H9 (cell line): Measurements from ENCODE around the gene STX3. TPM values are rescaled to one million over a fixed set of nuclear protein-coding genes. Genes with fewer than 3 reads are reported as not detected.

ENCODE experiments used
- DNase-seq: peaks from one replicate; pipeline ENCODE4 v3.0.0-alpha.2; 2017
- H2AFZ ChIP-seq: one replicate; pipeline ENCODE4 v1.6.1; 2013; ENCODE audit warnings: mild to moderate bottlenecking, low read length, control low read depth, moderate library complexity
- H2AK5ac ChIP-seq: 2 replicates; pipeline ENCODE4 v1.6.1; 2013; ENCODE audit warnings: low read length, control low read depth, mixed read lengths; ENCODE audit not compliant: insufficient read length
- H2BK120ac ChIP-seq: one replicate; pipeline ENCODE4 v1.6.1; 2013; ENCODE audit warnings: low read depth, mild to moderate bottlenecking, low read length, control low read depth, inconsistent platforms; ENCODE audit not compliant: poor library complexity, severe bottlenecking
- H2BK12ac ChIP-seq: 2 replicates; pipeline ENCODE4 v1.6.1; 2013; ENCODE audit warnings: low read length, control low read depth, mixed read lengths, low read depth; ENCODE audit not compliant: insufficient read length
- H2BK15ac ChIP-seq: 2 replicates; pipeline ENCODE4 v1.6.1; 2013; ENCODE audit warnings: low read depth, low read length, control low read depth
- H2BK20ac ChIP-seq: one replicate; pipeline ENCODE4 v1.6.1; 2013; ENCODE audit warnings: low read depth, mild to moderate bottlenecking, low read length, control low read depth, inconsistent platforms; ENCODE audit not compliant: poor library complexity, severe bottlenecking
- H2BK5ac ChIP-seq: 2 replicates; pipeline ENCODE4 v1.6.1; 2013; ENCODE audit warnings: low read length, control low read depth, mixed read lengths; ENCODE audit not compliant: insufficient read length
- H3K14ac ChIP-seq: 2 replicates; pipeline ENCODE4 v1.6.1; 2013; ENCODE audit warnings: low read length, control low read depth; ENCODE audit not compliant: insufficient read depth
- H3K18ac ChIP-seq: 2 replicates; pipeline ENCODE4 v1.6.1; 2013; ENCODE audit warnings: low read depth, mild to moderate bottlenecking, mixed read lengths, low read length, control low read depth; ENCODE audit not compliant: insufficient read length
- H3K23ac ChIP-seq: 2 replicates; pipeline ENCODE4 v1.6.1; 2013; ENCODE audit warnings: low read length, control low read depth, mixed read lengths, low read depth; ENCODE audit not compliant: insufficient read length
- H3K23me2 ChIP-seq: 2 replicates; pipeline ENCODE4 v1.6.1; 2013; ENCODE audit warnings: low read depth, mild to moderate bottlenecking, mixed read lengths, low read length, control low read depth; ENCODE audit not compliant: insufficient read length, poor library complexity, severe bottlenecking
- H3K27ac ChIP-seq: 2 replicates; pipeline ENCODE4 v1.5.1; 2013; ENCODE audit warnings: low read length, control low read depth, mixed read lengths, low read depth; ENCODE audit not compliant: insufficient read length
- H3K27me3 ChIP-seq: 2 replicates; pipeline ENCODE4 v1.6.1; 2013; ENCODE audit warnings: low read length, control low read depth, inconsistent platforms; ENCODE audit not compliant: insufficient read depth
- H3K4ac ChIP-seq: 2 replicates; pipeline ENCODE4 v1.6.1; 2013; ENCODE audit warnings: low read depth, mild to moderate bottlenecking, control low read depth, inconsistent platforms, low read length, moderate library complexity
- H3K4me1 ChIP-seq: 2 replicates; pipeline ENCODE4 v1.6.1; 2013; ENCODE audit warnings: low read length, control low read depth, inconsistent platforms; ENCODE audit not compliant: insufficient read depth
- H3K4me2 ChIP-seq: 2 replicates; pipeline ENCODE4 v1.6.1; 2013; ENCODE audit warnings: low read length, control low read depth, mixed read lengths; ENCODE audit not compliant: insufficient read length, insufficient read depth
- H3K56ac ChIP-seq: 2 replicates; pipeline ENCODE4 v1.6.1; 2013; ENCODE audit warnings: low read depth, mild to moderate bottlenecking, mixed read lengths, low read length, control low read depth; ENCODE audit not compliant: insufficient read length
- H3K79me1 ChIP-seq: 2 replicates; pipeline ENCODE4 v1.6.1; 2013; ENCODE audit warnings: low read depth, mild to moderate bottlenecking, moderate library complexity, low read length, control low read depth, inconsistent platforms; ENCODE audit not compliant: insufficient read depth, poor library complexity, severe bottlenecking
- H3K79me2 ChIP-seq: 2 replicates; pipeline ENCODE4 v1.6.1; 2013; ENCODE audit warnings: low read length, control low read depth, inconsistent platforms; ENCODE audit not compliant: insufficient read depth
- H3K9ac ChIP-seq: 2 replicates; pipeline ENCODE4 v1.6.1; 2013; ENCODE audit warnings: low read length, control low read depth, mixed read lengths; ENCODE audit not compliant: insufficient read length; ENCODE audit errors: extremely low read depth
- H3K9me3 ChIP-seq: one replicate; pipeline ENCODE4 v1.6.1; 2013; ENCODE audit warnings: low read depth, low read length, inconsistent platforms; ENCODE audit not compliant: control insufficient read depth
- H3T11ph ChIP-seq: one replicate; pipeline ENCODE4 v1.6.1; 2013; ENCODE audit warnings: mild to moderate bottlenecking, low read length, control low read depth, inconsistent platforms
- H4K20me1 ChIP-seq: one replicate; pipeline ENCODE4 v1.6.1; 2013; ENCODE audit not compliant: control insufficient read depth, insufficient read length, insufficient read depth
- H4K5ac ChIP-seq: 2 replicates; pipeline ENCODE4 v1.6.1; 2013; ENCODE audit warnings: low read depth, mild to moderate bottlenecking, mixed read lengths, low read length, control low read depth; ENCODE audit not compliant: insufficient read length
- H4K8ac ChIP-seq: replicated peaks from 2 replicates; pipeline ENCODE4 v1.6.1; 2013; ENCODE audit warnings: low read length, control low read depth, mixed read lengths, low read depth; ENCODE audit not compliant: insufficient read length
- H4K91ac ChIP-seq: 2 replicates; pipeline ENCODE4 v1.6.1; 2013; ENCODE audit warnings: low read depth, mild to moderate bottlenecking, moderate library complexity, mixed read lengths, low read length, control low read depth; ENCODE audit not compliant: insufficient read length
- H3K27ac Mint-ChIP-seq, 3 experiments: 2 replicates in 2 of 3; 3 replicates in 1 of 3; pipeline ENCODE4 v1.8.0; 2020 to 2021; ENCODE audit warnings: mixed read lengths in 3 of 3, mild to moderate bottlenecking in 1 of 3, moderate library complexity in 1 of 3
- H3K27me3 Mint-ChIP-seq: 2 replicates; pipeline ENCODE4 v1.8.0; 2021; ENCODE audit warnings: low read depth, mild to moderate bottlenecking, moderate library complexity, mixed read lengths
- H3K36me3 Mint-ChIP-seq, 3 experiments: 2 replicates in 2 of 3; 3 replicates in 1 of 3; pipeline ENCODE4 v1.8.0; 2020 to 2021; ENCODE audit warnings: low read depth in 3 of 3, mixed read lengths in 3 of 3; ENCODE audit not compliant: insufficient read depth in 1 of 3
- H3K4me1 Mint-ChIP-seq, 2 experiments: 2 replicates each; pipeline ENCODE4 v1.8.0; 2020; ENCODE audit warnings: mixed read lengths in 2 of 2
- H3K4me3 Mint-ChIP-seq, 2 experiments: 2 replicates in 1 of 2; 3 replicates in 1 of 2; pipeline ENCODE4 v1.8.0; 2020 to 2021; ENCODE audit warnings: mild to moderate bottlenecking in 2 of 2, mixed read lengths in 2 of 2, moderate library complexity in 1 of 2
- H3K9me3 Mint-ChIP-seq, 2 experiments: 2 replicates in 1 of 2; 3 replicates in 1 of 2; pipeline ENCODE4 v1.8.0; 2020; ENCODE audit warnings: mild to moderate bottlenecking in 2 of 2, mixed read lengths in 2 of 2, moderate library complexity in 1 of 2
- CTCF ChIP-seq: fragments of 200-600 bp; sonication (generic); conservative IDR thresholded peaks from 3 replicates; pipeline ENCODE4 v1.8.0; 2021; ENCODE audit warnings: antibody characterized with exemption, mild to moderate bottlenecking
- WGBS: extraction: QIAGEN DNeasy Blood & Tissue Kit; methylation state at CpG from one replicate; pipeline ENCODE4 v1.1.7; 2013; ENCODE audit warnings: missing lambda C conversion rate, low lambda C conversion rate, mixed read lengths; ENCODE audit not compliant: insufficient read length; ENCODE audit errors: extremely low coverage; 5-methylcytosine and 5-hydroxymethylcytosine counted together
- total RNA-seq: library from RNA; stranded (reverse); gene quantifications from 2 replicates; pipeline ENCODE4 v1.2.1, GENCODE V29; 2021

Gene STX3
- total RNA-seq, 1 experiment from 2014 or later, result 41.0 TPM

DNA sequence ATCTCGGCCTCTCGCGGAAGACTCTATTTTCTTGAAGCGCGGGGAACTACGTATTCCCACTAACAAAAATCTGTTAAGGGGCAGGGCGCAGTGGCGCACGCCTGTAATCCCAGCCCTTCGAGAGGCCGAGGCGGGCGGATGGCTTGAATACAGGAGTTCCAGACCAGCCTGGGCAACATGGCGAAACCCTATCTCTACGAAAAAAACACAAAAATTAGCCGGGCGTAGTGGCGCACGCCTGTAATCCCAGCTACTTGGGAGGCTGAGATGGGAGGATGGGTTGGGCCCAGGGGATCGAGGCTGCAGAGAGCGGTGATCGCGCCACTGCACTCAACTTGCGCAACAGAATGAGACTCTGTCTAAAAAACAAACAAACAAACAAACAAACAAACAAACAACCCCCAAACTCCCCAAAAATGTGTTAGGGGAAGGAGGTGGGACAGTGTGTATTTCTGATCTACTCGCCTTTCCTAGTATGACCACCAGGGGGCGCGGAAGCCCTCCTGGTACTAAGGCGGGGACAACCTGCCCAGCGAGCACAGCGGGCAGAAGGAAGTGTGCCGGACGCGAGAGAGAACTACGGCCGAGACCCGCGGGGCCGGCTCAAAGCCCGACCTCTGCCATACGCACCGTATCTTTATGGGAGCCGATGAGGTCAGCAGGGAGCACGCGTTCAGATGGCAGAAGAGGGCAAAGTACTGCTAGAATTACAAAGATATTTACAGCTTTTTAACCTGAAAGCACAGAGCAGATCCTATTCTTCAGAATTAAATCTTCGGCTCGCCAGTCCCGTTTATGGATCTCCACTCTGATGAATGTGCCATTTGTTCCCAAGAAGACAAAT, 1.3 kb upstream of the STX3 start:
- no peak overlapping the region for H2BK5ac ChIP-seq
- H3K9ac ChIP-seq, result no peak overlapping the region
- no peak overlapping the region for H2AFZ ChIP-seq
- H4K91ac ChIP-seq, result no peak overlapping the region
- H3K27me3 ChIP-seq, result no peaks in the 10 kb centered on the region
- Mint-ChIP-seq H3K27me3 (peaks cover 5% of the 10 kb centered on the region), H3K36me3 (peaks cover 2 to 13% (median 7%) of the 10 kb centered on the region in 3 experiments; a peak in 5 of 7 replicates), H3K4me3 (peak overlapping the region; percentile 96 to 98), H3K9me3 (no peaks in the 10 kb centered on the region; a peak in 1 of 5 replicates), H3K4me1 (peaks cover 31 to 32% of the 10 kb centered on the region in 2 experiments), H3K27ac (no peak overlapping the region; a peak in 1 of 7 replicates)
- H2AK5ac ChIP-seq, result no peak overlapping the region
- no peak overlapping the region for H2BK120ac ChIP-seq
- H3K79me1 ChIP-seq, result peaks cover 8% of the 10 kb centered on the region
- H4K20me1 ChIP-seq, result no peaks in the 10 kb centered on the region
- H3K14ac ChIP-seq, result no peak overlapping the region
- H3K9me3 ChIP-seq, result no peaks in the 10 kb centered on the region
- no peak overlapping the region for H2BK12ac ChIP-seq
- no peak overlapping the region for H3K18ac ChIP-seq
- H4K5ac ChIP-seq, result no peak overlapping the region
- H3K4ac ChIP-seq, result no peak overlapping the region
- H3K27ac ChIP-seq, result no peak overlapping the region
- H3K23ac ChIP-seq, result no peak overlapping the region
- H2BK15ac ChIP-seq, result no peak overlapping the region
- DNase-seq, result peak; percentile 80
- no peak overlapping the region for H4K8ac ChIP-seq
- H3K4me2 ChIP-seq, result peak overlapping the region; percentile 84
- H3K56ac ChIP-seq, result no peak overlapping the region
- 0 out of 2 replicates have a peak, but pooled peaks cover 4% of the 10 kb centered on the region for H3K4me1 ChIP-seq
- H3K79me2 ChIP-seq, result peaks cover 17% of the 10 kb centered on the region; the same call in 1 of the 2 replicates
- no peak overlapping the region for H2BK20ac ChIP-seq
- peak; percentile 90 for TF ChIP-seq CTCF
- H3K23me2 ChIP-seq, result peaks cover 19% of the 10 kb centered on the region
- no peak overlapping the region for H3T11ph ChIP-seq
- WGBS, result no CpG with 5 or more reads among the region's 47 CpGs
